DMS153 (cell line): ENCODE measurements around the gene MIOS.
"Not testable (repeated sequence)": the region's sequence is repeated elsewhere in the genome, so short reads cannot be mapped to it uniquely, and the experiment has no call there.

Source experiments
- DNase-seq: peaks from one replicate; lab custom pipeline; 2025; lab: John Stamatoyannopoulos, UW

The MIOS gene

GRCh38 chr7:7647495-7648036, 80.9 kb downstream of the MIOS start:
- DNase-seq: no peak

- no peak for DNase-seq
These were observed 84.1 kb downstream of the MIOS start for GRCh38 chr7:7650682-7651206.

- DNase-seq: no peak
These were observed 84.8 kb downstream of the MIOS start for GRCh38 chr7:7651479-7651878.

- DNase-seq: no peak
These were observed 86.3 kb downstream of the MIOS start for GRCh38 chr7:7652798-7653540.

GRCh38 chr7:7653593-7654187, 87.0 kb downstream of the MIOS start:
- no peak for DNase-seq

- DNase-seq: no peak
These were observed 88.5 kb downstream of the MIOS start for GRCh38 chr7:7654964-7655715.

GRCh38 chr7:7656459-7656858, 89.8 kb downstream of the MIOS start:
- DNase-seq: not testable (repeated sequence)
